ENCODE measurements around the gene ZNF831.

Gene ZNF831

DNA sequence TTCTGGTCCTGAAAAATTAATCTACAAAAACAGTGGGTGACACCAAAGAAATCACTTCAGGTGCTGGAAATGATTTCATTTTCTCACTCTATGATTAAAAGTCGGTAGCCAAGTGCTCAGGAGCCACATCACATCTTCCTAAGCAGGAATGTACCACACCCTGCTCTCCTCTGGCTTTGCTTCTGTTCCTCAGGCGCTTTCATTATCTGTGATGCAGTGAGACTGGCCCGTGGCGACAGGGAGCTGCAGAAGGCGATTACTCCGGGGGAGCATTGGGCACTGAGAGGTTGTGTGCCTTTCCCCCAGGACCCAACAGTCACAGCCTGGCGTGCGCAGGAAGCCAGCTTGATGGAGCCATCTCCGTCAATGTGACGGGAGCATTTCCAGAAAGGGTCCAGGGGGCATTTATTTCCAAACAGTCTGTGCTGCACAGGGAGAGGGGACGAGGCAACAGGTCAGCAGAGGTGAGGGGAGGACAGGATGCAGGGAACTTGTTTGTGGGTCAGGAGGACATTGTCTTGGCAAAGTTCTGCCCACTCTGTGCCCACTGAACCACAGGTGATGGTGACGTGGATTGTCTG lies 5.6 kb upstream of the ZNF831 start:
- no peak for DNase-seq

DNA sequence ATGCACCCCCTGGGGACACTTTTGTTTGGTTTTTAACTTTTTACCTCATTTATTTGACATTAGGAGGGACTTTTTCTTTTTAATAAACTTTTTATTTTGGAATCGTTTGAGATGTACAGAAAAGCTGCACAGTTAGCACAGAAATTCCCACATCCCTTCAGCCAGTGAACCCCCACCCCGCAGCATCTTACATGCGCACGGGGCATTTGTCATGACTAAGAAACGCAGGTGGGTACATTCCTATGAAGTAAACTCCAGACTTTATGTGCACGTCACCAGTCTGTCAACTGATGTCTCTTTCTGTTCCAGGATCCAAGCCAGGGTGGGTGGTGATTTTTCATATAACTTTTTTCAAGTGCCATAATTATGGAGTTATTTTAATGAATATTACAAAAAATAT lies 4.9 kb upstream of the ZNF831 start:
- no peak for DNase-seq

DNA sequence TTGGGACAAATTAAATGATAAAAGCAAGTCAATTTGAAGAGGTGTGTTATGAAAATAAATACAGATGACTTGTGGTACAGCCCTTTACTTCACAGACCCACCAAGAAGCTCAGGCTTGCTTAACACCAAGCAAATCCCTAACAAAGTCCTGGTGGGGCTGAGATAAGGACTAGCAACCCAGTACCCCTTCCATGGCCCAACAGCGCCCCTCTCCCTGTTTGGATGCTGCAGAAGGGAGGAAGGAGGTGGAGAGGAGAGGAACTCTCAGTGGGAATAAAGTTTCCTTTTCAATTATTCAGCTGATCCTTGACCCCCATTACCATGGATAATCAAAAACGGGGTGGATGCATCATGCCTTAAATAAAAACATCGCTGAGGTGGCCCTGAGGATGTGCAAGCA lies 4.5 kb upstream of the ZNF831 start:
- no peak for DNase-seq

DNA sequence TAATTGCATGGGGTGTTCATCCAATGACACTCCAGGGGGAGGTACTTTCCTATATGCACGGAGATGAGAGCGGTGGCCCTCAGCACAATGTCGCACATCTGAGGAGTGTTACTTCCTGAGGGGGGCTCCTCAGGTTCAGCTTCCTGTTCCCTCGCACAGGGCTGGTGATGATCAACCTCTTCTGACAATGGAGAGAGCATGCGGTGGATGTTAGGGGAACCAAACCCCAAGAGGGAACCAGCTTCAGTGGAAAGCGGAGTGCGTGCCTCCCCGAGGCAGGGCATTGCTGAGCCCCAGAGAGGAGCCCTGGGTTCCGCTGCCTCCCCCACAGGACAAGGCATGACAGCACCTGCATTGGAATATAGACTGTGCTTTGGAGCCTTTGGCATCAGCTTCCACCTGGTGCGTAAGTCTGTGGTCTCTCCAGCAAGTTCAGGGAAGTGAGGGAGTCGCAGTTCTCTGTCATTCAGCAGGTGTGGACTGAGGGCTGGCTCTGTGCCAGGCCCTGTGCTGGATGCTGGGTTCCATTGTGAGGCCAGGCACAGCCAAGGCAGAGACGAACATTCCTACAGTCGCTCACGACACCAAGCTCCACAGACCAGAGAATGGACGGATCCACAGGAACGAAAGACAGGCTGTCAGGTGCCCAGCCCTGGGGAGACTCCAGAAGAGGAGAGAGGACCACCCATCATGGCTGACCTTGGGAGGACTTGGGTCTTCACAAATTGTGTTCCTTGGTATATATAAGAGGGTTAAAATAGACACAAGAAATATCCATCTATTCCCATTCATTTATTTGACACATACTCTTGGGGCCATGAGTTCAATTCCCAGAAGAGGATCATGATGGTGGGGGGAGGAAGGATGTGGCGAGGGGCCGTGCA lies 3.9 kb upstream of the ZNF831 start:
- no peak for DNase-seq

DNA sequence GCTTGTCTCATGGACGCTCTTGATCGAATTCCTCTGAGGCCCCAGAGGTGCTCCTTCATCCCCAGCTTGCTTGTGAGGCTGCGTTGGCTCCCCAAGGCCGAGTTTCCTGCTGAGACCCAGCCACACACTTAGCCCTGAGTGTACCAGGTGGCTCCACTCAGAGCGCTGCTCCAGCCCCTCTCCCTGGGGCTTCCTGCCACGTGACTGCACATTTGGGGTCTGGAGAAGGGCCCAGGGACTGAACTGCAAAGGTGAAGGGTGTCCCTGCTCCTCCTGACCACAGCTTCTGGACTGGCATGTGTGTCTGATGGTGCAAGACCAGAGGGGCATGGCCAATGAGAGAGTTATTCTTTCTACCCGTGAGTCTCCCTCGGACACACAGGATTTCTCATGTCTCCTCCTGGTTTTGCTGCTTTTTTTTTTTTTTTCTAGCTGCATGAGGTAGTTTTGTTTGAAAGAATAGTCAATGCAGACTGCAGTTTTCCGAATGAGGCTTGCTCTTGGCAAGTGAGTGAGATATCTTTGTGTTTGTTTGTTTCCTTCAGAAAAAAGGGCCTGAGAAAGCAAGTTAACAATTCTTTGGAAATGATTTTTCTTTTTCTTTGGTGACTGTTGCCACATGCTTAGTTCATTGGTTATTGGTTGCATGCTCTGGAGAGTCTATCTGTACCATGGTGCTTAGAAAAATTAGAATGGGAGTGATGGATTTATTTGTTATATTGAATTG lies 3.1 kb upstream of the ZNF831 start:
- no peak for DNase-seq

DNA sequence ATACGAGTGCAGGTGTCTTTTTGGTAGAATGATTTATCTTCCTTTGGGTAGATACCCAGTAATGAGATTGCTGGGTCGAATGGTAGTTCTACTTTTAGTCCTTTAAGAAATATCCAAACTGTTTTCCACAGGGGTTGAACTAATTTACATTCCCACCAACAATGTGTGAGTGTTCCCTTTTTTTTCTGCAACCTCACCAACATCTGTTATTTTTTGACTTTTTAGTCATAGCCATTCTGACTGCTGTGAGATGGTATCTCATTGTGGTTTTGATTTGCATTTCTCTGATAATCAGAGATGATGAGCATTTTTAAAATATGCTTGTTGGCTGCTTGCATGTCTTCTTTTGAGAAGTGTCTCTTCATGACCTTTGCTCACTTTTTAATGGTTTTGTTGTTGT lies 1.9 kb upstream of the ZNF831 start:
- no peak for DNase-seq

DNA sequence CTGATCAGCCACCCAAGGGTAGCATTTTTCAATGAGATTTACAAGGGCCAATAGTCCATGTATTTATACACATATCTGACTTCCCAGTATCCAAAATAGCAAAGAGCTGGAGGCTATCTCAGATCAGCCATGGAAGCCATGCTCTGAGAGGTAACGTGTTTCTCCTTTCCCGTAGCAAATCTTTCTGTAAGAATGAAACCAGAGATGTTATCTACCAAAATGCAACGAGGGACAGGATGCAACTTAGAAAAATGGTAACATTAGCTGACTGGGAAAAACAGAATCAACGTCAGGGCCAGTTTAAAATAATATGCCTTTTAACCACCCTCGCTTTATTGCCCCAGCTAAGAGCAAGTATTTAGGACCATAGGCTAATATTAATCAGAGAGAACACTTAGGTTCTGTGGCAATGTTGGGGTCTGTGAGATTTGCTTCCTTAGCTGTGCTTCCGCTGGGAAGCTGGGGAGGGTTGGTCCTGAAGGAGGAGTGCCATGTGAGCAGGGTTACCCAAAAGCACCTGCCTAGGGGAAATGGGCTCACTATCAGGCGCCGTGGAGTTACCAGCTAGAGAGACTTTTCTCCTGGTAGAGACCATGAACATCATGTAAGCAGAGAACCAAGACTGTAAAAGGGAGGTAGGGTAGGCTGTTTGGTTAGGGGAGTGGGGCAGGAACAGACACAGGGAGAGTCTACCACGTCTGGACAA lies 1.2 kb downstream of the ZNF831 start:
- no peak for DNase-seq

DNA sequence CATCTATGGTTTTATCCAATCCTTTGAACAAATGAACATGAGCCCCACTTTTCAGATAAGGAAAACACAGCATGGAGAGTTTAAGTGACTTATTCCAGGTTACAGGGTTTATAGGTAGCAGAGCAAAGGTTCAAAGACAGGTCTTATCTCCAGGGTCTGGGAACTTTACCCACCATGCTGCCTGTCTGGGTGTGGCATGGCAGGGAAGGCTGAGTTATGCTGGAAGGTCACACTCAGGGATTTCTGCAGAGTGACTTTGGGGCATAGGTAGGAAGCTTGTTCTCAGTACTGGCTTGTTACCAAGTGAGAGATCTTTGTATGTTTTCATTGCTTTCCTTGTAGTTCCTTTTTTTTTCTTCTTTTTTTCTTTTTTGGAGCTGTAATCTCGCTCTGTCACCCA lies 1.8 kb downstream of the ZNF831 start:
- DNase-seq, result no peak

DNA sequence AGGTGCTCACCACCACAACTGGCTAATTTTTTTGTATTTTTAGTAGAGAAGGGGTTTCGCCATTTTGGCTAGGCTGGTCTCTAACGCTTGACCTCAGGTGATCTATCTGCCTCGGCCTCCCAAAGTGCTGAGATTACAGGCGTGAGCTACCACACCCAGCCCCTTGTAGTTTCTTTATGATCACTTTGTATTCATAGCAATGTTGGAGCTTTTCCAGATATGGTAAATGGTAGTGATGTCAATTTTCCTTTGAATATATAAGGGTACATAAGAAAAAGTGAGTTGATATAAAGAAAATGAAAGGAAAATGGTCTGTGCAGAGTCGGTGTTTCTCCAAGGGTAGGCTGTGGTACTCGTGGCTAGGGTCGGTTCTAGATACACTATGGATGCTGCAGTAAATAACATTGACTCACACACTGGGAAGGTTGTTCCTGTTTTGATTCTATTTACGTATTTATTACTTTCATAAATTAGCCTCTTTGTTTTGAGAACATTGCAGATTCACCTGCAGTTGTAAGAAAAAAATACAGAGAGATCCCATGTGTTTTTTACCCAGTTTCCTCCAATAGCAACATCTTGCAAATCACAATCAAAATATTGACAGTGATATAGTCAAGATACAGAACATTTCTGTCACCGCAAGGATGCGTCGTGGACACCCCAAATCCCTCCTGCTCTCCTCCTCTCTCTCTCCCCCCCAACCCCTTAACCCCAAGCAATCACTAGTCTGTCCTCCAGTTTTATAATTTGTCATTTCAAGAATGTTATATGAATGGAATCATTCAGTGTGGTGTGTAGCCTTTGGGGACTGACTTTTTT lies 2.5 kb downstream of the ZNF831 start:
- no peak for DNase-seq

DNA sequence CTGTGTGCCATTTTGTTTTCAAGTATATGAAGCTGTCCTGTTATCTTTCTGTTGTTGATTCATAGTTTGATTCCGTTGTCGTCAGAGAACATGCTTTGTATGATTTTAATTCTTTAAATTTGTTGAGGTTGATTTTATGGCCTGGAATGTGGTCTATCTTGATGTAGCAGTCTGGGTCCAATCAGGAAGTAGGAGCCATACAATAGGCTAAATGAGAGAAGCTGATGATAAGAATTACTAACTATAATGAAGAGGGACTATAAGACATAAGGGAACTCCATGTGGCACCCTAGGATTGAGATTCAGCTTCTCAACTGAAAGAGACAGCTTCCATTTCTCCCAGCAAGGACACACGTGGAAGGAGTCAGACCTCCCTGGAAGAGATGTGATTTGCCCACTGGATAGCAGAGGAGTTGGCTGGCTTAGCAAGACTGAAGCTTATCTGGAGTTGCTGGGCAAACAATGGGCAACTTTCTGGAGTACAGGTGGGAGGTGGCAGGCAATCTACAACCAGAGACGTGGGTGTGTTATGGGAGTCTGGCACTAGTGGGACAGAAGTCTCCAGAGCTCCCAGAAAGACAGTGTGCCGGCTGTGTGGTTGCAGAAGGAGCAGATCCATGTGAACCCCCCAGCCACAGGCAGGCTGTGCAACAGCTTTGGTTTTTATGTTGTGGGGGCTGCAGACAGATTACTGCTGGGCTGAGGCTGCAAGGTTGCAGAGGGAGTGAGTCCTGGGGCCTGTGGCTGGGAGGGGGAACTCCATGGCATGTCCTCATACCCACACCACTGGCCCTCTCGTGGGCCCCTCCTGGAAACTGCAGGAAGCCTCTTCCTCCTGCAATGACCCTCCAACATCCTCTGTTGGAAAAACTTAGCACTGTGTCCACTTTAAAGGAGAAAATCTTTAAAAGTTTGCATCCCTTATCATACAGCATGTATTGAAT lies 7.1 kb downstream of the ZNF831 start:
- DNase-seq, result no peak

DNA sequence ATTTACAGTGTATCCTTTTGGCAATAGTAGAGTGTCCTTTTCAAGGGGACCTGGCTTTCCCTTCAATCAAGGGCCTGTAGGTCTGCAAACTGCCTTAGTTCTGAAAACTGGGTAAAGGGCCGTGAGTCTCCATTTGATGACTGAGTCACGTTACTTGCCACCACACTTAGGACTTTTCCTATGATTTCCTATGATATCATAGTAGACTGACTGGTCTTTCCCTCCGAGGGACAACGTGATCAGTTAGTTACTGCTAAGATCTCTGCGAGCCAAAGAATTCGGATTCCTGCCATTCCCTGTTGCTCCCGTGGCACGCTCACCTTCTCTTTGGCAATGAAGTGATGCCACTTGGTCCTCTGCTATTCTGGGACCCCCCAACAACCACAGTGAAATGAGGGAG lies 8.4 kb downstream of the ZNF831 start:
- no peak for DNase-seq

DNA sequence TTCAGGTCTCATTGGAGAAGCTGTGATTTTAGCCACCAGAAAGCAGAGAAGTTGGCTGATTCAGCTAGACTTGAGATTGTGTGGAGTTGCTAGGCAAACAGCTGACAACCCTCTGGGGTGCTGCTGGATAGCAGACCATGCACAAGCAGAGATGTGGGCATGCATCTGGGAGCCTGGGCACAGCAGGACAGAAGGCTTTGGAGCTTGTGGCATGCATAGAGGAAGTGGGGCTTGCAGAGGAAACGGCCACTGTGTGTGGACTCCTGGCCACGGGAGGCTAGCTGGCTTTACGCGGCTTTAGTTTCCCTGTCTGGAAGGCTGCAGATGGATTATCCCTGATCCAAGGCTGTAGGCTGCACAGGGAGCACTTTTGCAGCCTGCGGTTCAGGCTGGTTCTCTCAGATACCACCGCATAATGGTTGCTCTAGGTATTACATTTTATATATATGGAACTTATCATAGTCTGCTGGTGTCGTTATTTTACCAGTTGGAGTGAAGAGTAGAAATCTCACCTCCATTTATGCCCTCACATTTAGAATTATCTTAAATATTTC lies 10.4 kb downstream of the ZNF831 start:
- no peak for DNase-seq

DNA sequence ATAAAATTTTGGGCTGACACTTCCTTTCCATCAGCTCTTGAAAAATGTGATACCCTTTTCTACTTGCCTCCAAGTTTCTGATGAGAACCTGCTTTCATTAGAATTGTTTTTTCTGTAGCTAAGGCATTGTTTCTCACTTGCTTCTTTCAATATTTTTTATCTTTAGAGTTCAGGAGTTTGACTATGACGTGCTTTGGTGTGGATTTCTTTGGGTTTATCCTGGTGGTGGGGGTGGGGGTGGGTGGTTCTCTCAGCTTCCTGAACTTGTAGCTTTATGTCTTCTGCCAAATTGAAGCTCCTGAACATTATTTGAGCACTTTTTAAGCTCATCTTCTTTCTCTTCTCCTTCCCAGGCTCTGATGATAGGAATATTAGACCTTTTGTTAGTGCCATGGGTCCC lies 11.4 kb downstream of the ZNF831 start:
- no peak for DNase-seq

DNA sequence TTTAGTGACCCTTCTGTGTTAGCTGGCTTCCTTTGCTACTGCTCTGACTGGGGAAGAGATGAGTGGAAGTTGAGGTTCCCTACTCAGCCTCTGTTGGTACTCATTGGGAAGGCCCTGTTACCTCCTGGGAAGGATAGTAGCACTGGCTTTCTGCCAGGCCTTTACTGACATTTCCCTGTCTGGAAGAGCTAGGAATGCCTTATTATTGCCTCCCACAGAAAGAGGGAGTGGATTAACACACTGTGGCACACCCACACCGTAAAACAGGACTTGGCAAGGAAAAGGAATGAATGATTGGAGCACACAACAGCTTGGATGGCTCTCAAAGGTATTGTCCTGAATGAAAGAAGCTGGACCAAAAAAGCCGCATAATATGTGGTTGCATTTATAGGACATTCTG lies 12.2 kb downstream of the ZNF831 start:
- no peak for DNase-seq

DNA sequence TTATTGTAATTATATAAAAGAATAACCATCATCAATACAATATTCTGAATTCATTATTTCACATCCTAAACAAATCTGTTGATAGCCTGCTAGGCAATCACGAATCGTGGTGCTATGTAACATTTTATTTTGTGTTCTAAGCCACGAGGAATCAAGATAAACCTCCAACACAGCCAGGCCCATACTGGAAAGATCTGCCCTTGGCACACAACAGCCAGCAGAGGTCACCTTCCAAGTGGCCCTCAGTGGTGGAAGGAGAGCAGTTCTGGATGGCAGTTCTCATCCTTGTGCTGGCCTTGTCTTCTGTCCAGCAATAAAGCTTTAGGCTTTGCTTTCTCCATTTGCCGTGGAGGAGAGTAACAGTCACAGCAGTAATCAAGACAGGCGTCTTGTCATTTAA lies 13.2 kb downstream of the ZNF831 start:
- DNase-seq, result no peak

DNA sequence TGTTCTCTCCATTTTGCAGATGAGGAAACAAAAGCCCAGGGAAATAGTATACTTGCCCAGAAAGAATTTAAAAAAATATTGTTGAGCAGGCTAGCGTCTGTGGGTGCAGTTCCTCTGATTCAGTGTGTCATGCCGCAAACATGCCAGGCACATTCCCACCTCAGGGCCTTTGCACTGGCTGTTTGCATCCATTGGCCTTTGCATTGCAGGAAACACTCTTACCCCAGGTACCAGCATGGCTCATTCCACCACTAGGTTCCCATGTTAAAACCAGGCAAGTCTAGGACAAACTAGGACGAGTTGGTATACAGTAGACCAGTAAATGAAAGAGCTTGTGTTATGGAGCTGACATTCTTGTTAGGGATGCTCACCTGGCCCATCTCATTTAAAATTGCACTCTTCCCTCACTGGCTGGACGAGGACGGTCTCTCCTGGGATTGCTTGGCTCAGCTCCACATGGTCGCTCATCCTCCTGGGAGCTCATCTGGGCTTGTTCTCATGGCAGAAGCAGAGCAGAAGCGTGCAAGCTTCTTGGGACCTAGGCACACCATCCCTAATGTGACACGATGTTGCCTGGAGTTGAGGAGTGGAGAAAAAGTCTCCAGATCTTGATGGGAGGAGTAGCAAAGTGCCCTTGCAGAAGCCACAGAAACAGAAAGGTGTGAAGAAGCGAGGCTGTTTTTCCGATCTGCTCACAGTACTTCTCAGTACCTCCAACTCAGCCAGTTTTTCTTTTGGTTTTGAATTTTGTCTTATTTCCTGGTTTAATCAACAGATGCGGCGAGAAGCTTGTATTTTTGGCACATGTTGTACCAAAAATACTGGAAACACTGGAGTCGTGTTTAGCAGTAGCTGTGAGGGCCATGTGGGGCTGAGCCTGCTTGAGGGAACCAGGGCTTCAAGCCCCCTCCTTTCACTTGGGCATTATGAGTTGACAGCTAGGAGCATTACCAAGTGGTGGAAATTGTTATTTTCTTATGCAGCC lies 13.9 kb downstream of the ZNF831 start:
- no peak for DNase-seq

DNA sequence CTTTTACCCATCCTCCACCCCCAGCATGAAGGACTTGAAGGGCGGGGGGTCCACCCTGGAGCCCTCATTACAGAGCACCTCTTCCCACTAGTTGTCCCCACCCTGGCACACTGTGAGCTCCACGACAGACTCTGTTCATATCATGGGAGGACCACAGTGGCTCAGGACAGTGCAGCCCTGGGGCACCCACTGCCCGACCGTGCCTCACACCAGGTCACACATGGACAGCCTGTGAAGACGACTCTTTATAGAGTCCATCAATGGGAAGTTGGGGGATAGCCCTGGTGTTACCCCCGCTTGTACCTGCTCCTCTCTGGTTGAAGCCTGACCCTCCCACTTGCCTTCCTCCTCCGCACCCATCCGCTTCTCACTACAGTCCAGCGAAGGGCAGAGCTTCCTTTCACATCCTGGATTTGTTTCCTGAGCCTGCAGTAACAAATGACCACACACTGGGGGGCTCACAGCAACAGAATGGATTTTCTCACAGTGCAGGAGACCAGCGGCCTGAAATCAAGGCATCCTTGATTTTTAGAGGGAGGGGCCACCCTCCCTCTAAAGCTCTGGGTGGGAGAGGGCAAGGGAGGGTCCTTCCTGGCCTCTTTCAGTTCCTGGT lies 15.5 kb downstream of the ZNF831 start:
- no peak for DNase-seq

DNA sequence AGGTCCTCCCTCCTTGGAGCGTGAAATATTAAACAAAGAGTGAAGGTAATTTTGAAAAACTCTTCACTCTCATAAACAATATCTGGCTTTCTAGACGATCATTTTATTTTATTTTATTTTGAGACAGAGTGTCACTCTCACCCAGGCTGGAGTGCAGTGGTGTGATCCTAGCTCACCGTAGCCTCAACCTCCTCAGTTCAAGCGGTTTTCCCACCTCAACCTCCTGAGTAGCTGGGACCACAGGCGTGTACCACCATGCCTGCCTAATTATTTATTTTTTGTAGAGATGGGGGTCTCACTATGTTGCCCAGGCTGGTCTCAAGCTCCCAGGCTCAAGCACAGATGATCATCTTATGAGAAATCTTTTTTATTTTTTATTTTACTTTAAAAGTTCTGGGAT lies 16.4 kb downstream of the ZNF831 start:
- DNase-seq, result no peak

DNA sequence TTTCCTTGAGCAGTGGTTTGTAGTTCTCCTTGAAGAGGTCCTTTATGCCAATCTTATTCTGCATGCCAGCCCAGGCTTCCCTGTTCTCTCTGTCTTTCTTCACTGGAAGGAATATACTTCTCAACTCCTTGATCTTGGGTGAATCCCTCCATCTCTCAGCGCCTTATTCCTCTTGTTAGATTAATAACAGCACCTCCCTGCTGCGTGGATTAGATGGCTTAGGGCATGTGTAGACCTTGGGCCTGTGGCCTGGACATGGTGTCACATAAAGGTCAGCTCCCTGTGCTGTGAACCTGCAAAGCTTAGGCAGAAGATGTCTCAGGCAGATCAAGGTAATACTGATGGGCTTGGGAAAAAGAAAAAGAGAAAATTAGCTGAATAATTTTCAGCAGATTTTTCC lies 18.3 kb downstream of the ZNF831 start:
- DNase-seq, result no peak
